ENCODE results near the gene WSB1. TPM values are rescaled to one million over a fixed set of nuclear protein-coding genes. Genes with fewer than 3 reads are reported as not detected.
A peak's percentile ranks its signal among the peaks of the same experiment; 100 is the strongest.

The WSB1 gene
- total RNA-seq, 1 donor from 2014 or later: 187 TPM

GRCh38 chr17:27353461-27354050, 59.6 kb downstream of the WSB1 start:
- DNase-seq (ENCODE audit: low spot score in 2 of 2) (peak; percentile 95 to 98), FAIRE-seq (no peak)

DNA sequence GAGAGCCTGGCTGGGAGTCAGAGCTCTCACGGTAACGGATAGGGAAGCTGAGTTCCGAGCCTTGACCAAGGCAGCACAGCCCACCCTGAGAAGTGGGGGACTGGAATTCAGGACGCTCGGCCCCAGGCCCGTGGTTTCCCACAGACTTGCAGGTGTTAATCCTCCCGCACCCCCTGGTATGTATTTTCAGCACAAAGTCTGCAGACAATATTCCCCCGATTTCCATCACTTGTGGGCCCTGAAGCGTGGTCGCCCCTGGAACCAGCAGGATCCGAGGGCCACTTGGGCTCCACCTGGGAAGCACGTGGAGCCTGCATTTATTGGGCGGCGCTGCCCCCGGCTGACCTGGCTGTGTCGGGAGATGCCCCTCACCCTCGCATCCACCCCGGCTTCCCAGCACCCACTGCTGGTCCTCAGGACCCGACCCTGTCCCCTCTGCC, 60.2 kb downstream of the WSB1 start:
- no peak for FAIRE-seq
- DNase-seq (ENCODE audit: low spot score in 2 of 2): no peak

GRCh38 chr17:27354491-27355081, 60.7 kb downstream of the WSB1 start:
- no peak for FAIRE-seq
- DNase-seq (ENCODE audit: low spot score in 2 of 2): no peak

- no peak for DNase-seq (ENCODE audit: low spot score in 2 of 2)
- FAIRE-seq: no peak
Observed at GRCh38 chr17:27355419-27355818, 61.5 kb downstream of the WSB1 start.

DNA sequence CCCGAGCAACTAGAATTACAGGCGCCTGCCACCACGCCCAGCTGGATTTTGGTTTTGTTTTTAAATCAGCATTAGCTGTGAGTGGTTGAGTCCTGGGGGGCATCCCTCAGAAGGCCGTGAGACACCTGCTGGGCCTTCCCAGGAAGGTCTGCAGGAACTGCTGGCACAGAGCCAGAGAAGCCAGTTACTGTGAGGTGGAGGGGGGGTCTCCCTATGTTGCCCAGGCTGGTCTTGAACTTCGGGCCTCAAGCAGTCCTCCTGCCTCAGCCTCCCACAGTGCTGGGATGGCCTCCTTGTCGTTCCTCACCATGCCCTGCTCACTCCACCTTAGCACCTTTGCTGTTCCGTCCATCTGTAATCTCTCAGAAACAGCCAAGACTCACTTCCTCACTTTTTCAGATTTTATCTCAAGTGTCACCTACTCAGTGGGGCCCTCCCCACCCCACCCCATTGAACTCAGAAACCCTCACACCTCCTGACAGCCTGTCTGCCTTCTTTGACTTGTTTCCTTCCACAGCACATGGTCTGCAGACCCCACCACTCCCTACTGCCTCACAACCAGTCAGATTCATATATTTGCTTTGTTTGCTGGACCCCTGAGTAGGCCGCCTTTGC, 62.3 kb downstream of the WSB1 start:
- FAIRE-seq: no peak
- DNase-seq (ENCODE audit: low spot score in 2 of 2): no peak

GRCh38 chr17:27357236-27357635, 63.3 kb downstream of the WSB1 start:
- DNase-seq (ENCODE audit: low spot score in 2 of 2): no peak
- FAIRE-seq: no peak

DNA sequence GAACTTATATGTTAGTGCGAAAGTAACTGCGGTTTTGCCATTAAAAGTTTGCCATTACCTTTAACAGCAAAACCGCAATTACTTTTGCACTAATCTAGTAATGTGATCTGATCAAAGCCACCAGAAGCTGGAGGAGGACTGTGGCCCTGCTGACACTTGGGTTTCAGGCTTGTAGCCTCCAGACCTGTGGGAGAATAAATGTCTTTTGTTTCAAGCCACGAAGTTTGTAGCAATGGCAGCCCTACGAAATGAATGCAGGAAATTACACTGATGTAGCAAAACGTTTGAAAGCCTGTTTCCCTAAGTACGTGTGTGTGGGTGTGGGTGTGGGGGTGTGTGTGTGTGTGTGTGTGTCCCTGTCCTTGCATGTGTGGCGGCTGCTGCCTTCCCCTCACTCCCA, 66.6 kb downstream of the WSB1 start:
- no peak for FAIRE-seq
- DNase-seq (ENCODE audit: low spot score in 2 of 2): no peak

GRCh38 chr17:27361695-27362094, 67.8 kb downstream of the WSB1 start:
- DNase-seq (ENCODE audit: low spot score in 2 of 2) (no peak), FAIRE-seq (no peak)

DNA sequence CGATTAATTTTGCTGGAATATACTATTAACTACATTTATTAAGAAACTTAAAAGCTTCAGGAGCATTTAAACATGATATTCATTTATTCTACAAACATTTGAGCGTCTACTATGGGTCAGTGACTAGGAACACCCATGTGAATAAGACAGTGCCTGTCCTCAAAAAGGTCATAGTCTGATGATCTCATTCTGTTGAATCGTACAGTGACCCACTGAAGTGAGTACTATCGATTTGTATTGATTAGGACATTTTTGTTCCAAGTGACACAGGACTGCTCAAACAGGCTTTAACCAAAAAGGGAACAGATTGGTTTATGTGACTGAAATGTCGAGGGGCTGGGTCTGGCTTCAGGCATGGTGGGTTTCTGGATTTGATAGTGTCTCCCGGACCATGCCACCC, 68.6 kb downstream of the WSB1 start:
- DNase-seq (ENCODE audit: low spot score in 2 of 2) (no peak), FAIRE-seq (no peak)

- FAIRE-seq (no peak), DNase-seq (ENCODE audit: low spot score in 2 of 2) (no peak)
Observed at GRCh38 chr17:27362909-27363308, 69.0 kb downstream of the WSB1 start.

DNA sequence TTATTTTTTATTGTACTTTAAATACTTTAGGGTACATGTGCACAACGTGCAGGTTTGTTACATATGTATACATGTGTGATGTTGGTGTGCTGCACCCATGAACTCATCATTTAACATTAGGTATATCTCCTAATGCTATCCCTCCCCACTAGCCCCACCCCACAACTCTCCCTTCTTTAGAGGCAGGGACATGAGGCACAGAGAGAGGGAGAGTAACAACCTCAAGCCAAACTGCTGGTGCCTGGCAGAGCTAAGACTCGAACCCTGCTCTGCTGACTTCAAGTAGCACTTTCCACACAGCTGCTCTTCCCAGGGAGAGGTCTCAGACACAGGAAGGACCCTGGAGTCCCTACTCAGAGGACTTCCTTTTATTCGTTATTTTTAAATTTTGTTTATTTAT, 69.4 kb downstream of the WSB1 start:
- no peak for FAIRE-seq

More for the DNA sequence above, 69.4 kb downstream of the WSB1 start:
- no peak for DNase-seq (ENCODE audit: low spot score in 2 of 2)

Small RNAs within 50 kb of the gene (small RNA-seq; reads per million reads assigned to genes)
- gene MIR4522: not detected

Other genes with a start within 250 kb of the WSB1 start
- 12.6 TPM for gene KSR1, start 162.3 kb downstream of the WSB1 start, total RNA-seq

Data from frontal cortex (tissue), 4 donors.